ENCODE measurements around the gene CEP112.

- TF ChIP-seq, protein P1, sequence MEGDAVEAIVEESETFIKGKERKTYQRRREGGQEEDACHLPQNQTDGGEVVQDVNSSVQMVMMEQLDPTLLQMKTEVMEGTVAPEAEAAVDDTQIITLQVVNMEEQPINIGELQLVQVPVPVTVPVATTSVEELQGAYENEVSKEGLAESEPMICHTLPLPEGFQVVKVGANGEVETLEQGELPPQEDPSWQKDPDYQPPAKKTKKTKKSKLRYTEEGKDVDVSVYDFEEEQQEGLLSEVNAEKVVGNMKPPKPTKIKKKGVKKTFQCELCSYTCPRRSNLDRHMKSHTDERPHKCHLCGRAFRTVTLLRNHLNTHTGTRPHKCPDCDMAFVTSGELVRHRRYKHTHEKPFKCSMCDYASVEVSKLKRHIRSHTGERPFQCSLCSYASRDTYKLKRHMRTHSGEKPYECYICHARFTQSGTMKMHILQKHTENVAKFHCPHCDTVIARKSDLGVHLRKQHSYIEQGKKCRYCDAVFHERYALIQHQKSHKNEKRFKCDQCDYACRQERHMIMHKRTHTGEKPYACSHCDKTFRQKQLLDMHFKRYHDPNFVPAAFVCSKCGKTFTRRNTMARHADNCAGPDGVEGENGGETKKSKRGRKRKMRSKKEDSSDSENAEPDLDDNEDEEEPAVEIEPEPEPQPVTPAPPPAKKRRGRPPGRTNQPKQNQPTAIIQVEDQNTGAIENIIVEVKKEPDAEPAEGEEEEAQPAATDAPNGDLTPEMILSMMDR (IDR thresholded peaks at IDR 0.05) = no peak
- no peak for TF ChIP-seq POLR2AphosphoS5 (IDR thresholded peaks at IDR 0.05; ENCODE audit: low read depth, low read length)
Measured at GRCh38 chr17:65727246-65727645, 464.7 kb downstream of the CEP112 start.
